ENCODE measurements around the gene COL1A1. TPM values are rescaled to one million over a fixed set of nuclear protein-coding genes. Genes with fewer than 3 reads are reported as not detected.

The COL1A1 gene
- polyA plus RNA-seq, 3 donors, result not detected

DNA sequence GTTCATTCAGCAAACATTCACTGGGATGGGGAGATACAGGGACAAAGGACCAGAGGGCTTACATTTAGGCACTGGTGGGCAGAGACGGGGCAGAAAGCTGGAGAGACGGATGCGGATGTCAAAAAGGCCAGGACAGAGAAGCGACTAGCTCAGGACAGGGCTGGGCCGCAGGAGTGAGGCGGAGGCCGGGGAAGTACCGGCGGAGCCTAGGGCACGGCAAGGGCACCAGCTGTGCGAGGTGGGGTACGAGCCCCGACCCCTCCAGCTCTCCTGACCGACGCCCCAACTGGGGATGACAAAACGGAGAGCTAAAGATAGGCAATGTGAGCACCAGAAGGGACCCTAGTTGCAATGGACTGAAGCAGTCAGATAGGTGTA, 39.5 kb downstream of the COL1A1 start:
- H3K4me1 Mint-ChIP-seq, result peaks cover 26% of the 10 kb centered on the region
- Histone ChIP-seq H2AFZ (ENCODE audit: insufficient read depth, low read depth, low read length, poor library complexity, severe bottlenecking) (no peak overlapping the region), H3K4me3 (replicated peaks in 1 of 3; ENCODE audit: low read depth in 2 of 3, low read length in 3 of 3) (peak overlapping the region in 1 of 3 experiments; percentile 72), H3K9me3 (replicated peaks in 1 of 2; ENCODE audit: control insufficient read depth in 1 of 2, insufficient read depth in 1 of 2, low read length in 2 of 2) (no peaks in the 10 kb centered on the region), H3K9ac (ENCODE audit: insufficient read depth, low read length, poor library complexity, severe bottlenecking) (no peak overlapping the region), H3K27ac (ENCODE audit: low read depth in 1 of 2, low read length in 2 of 2) (no peak overlapping the region), H3K4me2 (replicated peaks; ENCODE audit: extremely low read depth, low read length, poor library complexity, severe bottlenecking) (peak overlapping the region; percentile 74), H3K36me3 (replicated peaks in 1 of 2; ENCODE audit: control insufficient read depth in 1 of 2, insufficient read depth in 2 of 2, low read length in 2 of 2) (no peaks in the 10 kb centered on the region), H3K27me3 (ENCODE audit: control insufficient read depth in 2 of 2, insufficient read depth in 2 of 2, low read length in 2 of 2) (peaks cover 4 to 9% of the 10 kb centered on the region in 2 donors), H3K79me2 (ENCODE audit: insufficient read depth, low read length) (no peaks in the 10 kb centered on the region), H4K20me1 (ENCODE audit: insufficient read depth, low read length) (peaks cover 4% of the 10 kb centered on the region), H3K4me1 (ENCODE audit: control insufficient read depth in 1 of 2, insufficient read depth in 2 of 2, low read length in 2 of 2) (peaks cover 16 to 23% of the 10 kb centered on the region in 2 donors)
- H3K4me3 Mint-ChIP-seq, result peak overlapping the region in 1 of 2 donors; percentile 89
- TF ChIP-seq CTCF (IDR thresholded peaks at IDR 0.05), result no peak
- peak overlapping the region in 1 of 7 donors; percentile 82 for H3K27ac Mint-ChIP-seq
- no peaks in the 10 kb centered on the region for H3K36me3 Mint-ChIP-seq
- peaks cover 9 to 31% (median 17%) of the 10 kb centered on the region in 3 donors for H3K27me3 Mint-ChIP-seq (ENCODE audit: low read depth in 3 of 3)
- DNase-seq, result no peak
- intact Hi-C loops (cut with micrococcal nuclease), result loop anchor here in 1 of 2 donors (5.0 kb wide), 1 partner anchor 35 kb away; no protein-coding TSS in a partner anchor
- WGBS (ENCODE audit: insufficient coverage), result 75% methylated on average over 12 of the region's 16 CpGs
- H3K9me3 Mint-ChIP-seq, result peaks cover 0 to 4% (median 0%) of the 10 kb centered on the region in 7 donors

GRCh38 chr17:50161023-50161910, 40.2 kb downstream of the COL1A1 start:
- Mint-ChIP-seq H3K27me3 (ENCODE audit: low read depth in 3 of 3) (peaks cover 9 to 32% (median 20%) of the 10 kb centered on the region in 3 donors), H3K27ac (peak overlapping the region in 2 of 7 donors; percentile 48 to 63), H3K4me3 (peak overlapping the region; percentile 69 to 89), H3K4me1 (peaks cover 26% of the 10 kb centered on the region), H3K36me3 (no peaks in the 10 kb centered on the region), H3K9me3 (peaks cover 0 to 4% (median 0%) of the 10 kb centered on the region in 7 donors)
- Histone ChIP-seq H3K4me3 (replicated peaks in 1 of 3; ENCODE audit: low read depth in 2 of 3, low read length in 3 of 3) (peak overlapping the region; percentile 44 to 72 (median 50)), H3K9me3 (replicated peaks in 1 of 2; ENCODE audit: control insufficient read depth in 1 of 2, insufficient read depth in 1 of 2, low read length in 2 of 2) (no peaks in the 10 kb centered on the region), H3K79me2 (ENCODE audit: insufficient read depth, low read length) (no peaks in the 10 kb centered on the region), H3K27me3 (ENCODE audit: control insufficient read depth in 2 of 2, insufficient read depth in 2 of 2, low read length in 2 of 2) (peaks cover 4 to 9% of the 10 kb centered on the region in 2 donors), H3K4me1 (ENCODE audit: control insufficient read depth in 1 of 2, insufficient read depth in 2 of 2, low read length in 2 of 2) (peaks cover 16 to 23% of the 10 kb centered on the region in 2 donors), H3K27ac (ENCODE audit: low read depth in 1 of 2, low read length in 2 of 2) (no peak overlapping the region), H4K20me1 (ENCODE audit: insufficient read depth, low read length) (peaks cover 4% of the 10 kb centered on the region), H2AFZ (ENCODE audit: insufficient read depth, low read depth, low read length, poor library complexity, severe bottlenecking) (peak overlapping the region; percentile 69), H3K36me3 (replicated peaks in 1 of 2; ENCODE audit: control insufficient read depth in 1 of 2, insufficient read depth in 2 of 2, low read length in 2 of 2) (no peaks in the 10 kb centered on the region), H3K9ac (ENCODE audit: insufficient read depth, low read length, poor library complexity, severe bottlenecking) (no peak overlapping the region), H3K4me2 (replicated peaks; ENCODE audit: extremely low read depth, low read length, poor library complexity, severe bottlenecking) (peak overlapping the region; percentile 74)
- TF ChIP-seq CTCF (IDR thresholded peaks at IDR 0.05), result peak; percentile 90
- intact Hi-C loops (cut with micrococcal nuclease), result loop anchor here in 1 of 2 donors (5.0 kb wide), 1 partner anchor 36 kb away; no protein-coding TSS in a partner anchor
- peak; percentile 84 to 85 (median 84) for DNase-seq
- under 1% methylated on average over 44 of the region's 53 CpGs for WGBS (ENCODE audit: insufficient coverage)

Data from CD14-positive monocyte (primary cell).